AG09319 (cell line): ENCODE data around the gene GJA9.
"Not testable (repeated sequence)": the region's sequence is repeated elsewhere in the genome, so short reads cannot be mapped to it uniquely, and the experiment has no call there.

ENCODE experiments used
- DNase-seq: peaks from one replicate; pipeline ENCODE4 v3.0.0-alpha.2; 2010; ENCODE audit warnings: low read depth; ENCODE audit errors: extremely low read depth
- CTCF ChIP-seq: IDR thresholded peaks from 2 replicates; pipeline ENCODE4 v1.5.1; 2011; ENCODE audit warnings: low read depth, mild to moderate bottlenecking, inconsistent platforms, low read length, moderate library complexity

Gene GJA9

GRCh38 chr1:38839363-38839762 is 42.0 kb downstream of the GJA9 start:
- no peak for TF ChIP-seq CTCF
- no peak for DNase-seq

GRCh38 chr1:38836316-38836715 is 45.1 kb downstream of the GJA9 start:
- not testable (repeated sequence) for DNase-seq

- TF ChIP-seq CTCF = peak; percentile 73
- peak; percentile 54 for DNase-seq
Measured at GRCh38 chr1:38834937-38835827, 46.2 kb downstream of the GJA9 start.

GRCh38 chr1:38834221-38834782 is 47.1 kb downstream of the GJA9 start:
- DNase-seq = no peak

GRCh38 chr1:38833146-38833545 is 48.2 kb downstream of the GJA9 start:
- DNase-seq = no peak
- no peak for TF ChIP-seq CTCF

More at GRCh38 chr1:38834221-38834782, 47.1 kb downstream of the GJA9 start:
- no peak for TF ChIP-seq CTCF

GRCh38 chr1:38832370-38832734 is 49.0 kb downstream of the GJA9 start:
- DNase-seq = no peak
- TF ChIP-seq CTCF = no peak

- DNase-seq = no peak
- no peak for TF ChIP-seq CTCF
Measured at GRCh38 chr1:38831731-38832369, 49.5 kb downstream of the GJA9 start.
